ENCODE data around the gene ALG9. TPM values are rescaled to one million over a fixed set of nuclear protein-coding genes. Genes with fewer than 3 reads are reported as not detected.

The ALG9 gene
- total and polyA plus RNA-seq, 7 donors: 9.6 to 21.9 (median 15.3) TPM

DNA sequence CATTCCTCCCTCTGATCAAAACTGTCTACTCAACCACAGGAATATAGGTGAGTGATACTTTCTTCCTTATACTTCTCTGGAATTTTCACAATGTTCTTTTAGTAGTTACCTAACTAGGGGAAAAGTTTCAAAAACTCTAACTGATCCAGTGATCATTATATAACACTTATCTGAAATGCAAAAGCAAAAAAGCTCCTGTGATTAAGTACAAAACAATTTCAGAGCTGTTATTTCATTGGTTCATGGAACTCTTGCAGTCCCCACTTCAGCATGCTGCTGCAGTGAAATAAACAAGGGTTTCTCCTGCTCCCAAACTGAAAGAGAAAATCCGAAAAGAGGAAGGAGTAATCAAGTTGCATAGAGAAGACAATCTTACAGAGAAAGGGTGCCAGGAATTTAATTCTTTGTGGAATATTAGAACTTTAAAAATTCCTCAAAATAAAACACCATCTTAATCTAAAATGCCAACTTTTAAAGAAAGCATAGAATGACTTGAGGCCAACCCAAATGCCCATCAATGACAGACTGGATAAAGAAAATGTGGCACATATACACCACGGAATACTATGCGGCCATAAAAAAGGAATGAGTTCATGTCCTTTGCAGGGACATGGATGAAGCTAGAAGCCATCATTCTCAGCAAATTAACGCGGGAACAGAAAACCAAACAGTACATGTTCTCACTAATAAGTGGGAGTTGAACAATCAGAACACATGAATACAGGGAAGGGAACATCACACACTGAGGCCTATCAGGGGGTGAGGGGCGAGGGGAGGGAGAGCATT lies 125.5 kb downstream of the ALG9 start:
- Histone ChIP-seq H3K9me3 (no peaks in the 10 kb centered on the region), H3K27ac (no peak overlapping the region), H3K27me3 (ENCODE audit: insufficient read depth in 3 of 3, low read length in 2 of 3) (no peaks in the 10 kb centered on the region), H3K4me3 (no peak overlapping the region), H3K4me1 (peaks cover 8% of the 10 kb centered on the region), H3K36me3 (ENCODE audit: insufficient read depth in 1 of 2, low read depth in 1 of 2) (peaks cover 19 to 100% of the 10 kb centered on the region in 2 donors)
- intact Hi-C loops (cut with DNase I): no loop called here
- TF ChIP-seq, protein P1, sequence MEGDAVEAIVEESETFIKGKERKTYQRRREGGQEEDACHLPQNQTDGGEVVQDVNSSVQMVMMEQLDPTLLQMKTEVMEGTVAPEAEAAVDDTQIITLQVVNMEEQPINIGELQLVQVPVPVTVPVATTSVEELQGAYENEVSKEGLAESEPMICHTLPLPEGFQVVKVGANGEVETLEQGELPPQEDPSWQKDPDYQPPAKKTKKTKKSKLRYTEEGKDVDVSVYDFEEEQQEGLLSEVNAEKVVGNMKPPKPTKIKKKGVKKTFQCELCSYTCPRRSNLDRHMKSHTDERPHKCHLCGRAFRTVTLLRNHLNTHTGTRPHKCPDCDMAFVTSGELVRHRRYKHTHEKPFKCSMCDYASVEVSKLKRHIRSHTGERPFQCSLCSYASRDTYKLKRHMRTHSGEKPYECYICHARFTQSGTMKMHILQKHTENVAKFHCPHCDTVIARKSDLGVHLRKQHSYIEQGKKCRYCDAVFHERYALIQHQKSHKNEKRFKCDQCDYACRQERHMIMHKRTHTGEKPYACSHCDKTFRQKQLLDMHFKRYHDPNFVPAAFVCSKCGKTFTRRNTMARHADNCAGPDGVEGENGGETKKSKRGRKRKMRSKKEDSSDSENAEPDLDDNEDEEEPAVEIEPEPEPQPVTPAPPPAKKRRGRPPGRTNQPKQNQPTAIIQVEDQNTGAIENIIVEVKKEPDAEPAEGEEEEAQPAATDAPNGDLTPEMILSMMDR (IDR thresholded peaks at IDR 0.05): no peak
- no peak for ATAC-seq
- no peak for DNase-seq
- 94 to 95% (median 94%) methylated on average over 6 of the region's 6 CpGs for WGBS, 3 donors

DNA sequence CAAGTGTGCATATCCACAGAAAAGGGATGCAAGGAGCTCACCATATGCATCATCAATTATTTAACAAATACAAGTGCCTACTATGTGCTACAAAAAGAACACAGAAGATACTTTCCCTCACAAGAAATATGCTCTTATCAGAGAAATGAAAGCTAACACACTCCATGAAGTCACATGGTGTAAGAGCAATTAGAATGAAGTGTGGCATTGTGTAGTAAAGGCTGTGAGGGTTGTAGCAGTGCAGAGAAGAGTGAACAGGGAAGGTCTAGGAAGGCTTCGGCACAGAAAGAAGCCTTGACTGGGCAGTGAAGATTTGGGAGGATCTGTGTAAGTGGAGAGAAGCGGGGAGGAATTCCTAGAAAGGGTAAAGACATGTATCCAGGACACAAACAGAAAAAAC lies 127.7 kb downstream of the ALG9 start:
- intact Hi-C loops (cut with DNase I): no loop called here
- 94 to 98% (median 96%) methylated on average over 2 of the region's 2 CpGs for WGBS, 3 donors
- DNase-seq (no peak), ATAC-seq (no peak)
- no peaks in the 10 kb centered on the region for H3K27me3 ChIP-seq (ENCODE audit: insufficient read depth in 3 of 3, low read length in 2 of 3)
- H3K4me1 ChIP-seq: peaks cover 8% of the 10 kb centered on the region
- H3K4me3 ChIP-seq: no peak overlapping the region
- H3K36me3 ChIP-seq (ENCODE audit: insufficient read depth in 1 of 2, low read depth in 1 of 2): peaks cover 19 to 93% of the 10 kb centered on the region in 2 donors
- no peak overlapping the region for H3K27ac ChIP-seq
- H3K9me3 ChIP-seq: no peaks in the 10 kb centered on the region
- TF ChIP-seq, protein P1 (IDR thresholded peaks at IDR 0.05): no peak

DNA sequence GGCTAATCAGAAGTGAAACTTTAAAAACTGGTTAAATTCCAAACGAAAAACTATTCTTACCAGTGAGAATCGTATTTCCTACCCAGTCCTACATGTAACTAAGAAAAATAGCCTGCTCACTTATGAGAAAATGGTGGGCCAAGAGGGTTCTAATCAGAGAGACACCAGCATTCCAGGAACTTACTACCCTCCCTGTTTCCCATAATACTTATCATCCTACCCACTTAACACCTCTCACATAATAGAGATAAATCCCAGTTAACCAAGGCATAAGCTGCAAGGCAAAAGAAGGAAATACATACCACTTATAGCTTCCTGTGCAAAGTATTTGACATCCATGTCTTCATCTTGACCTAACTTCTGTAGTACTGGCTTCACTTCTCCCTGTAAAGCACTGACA lies 129.6 kb downstream of the ALG9 start:
- TF ChIP-seq, protein P1 (IDR thresholded peaks at IDR 0.05): no peak
- WGBS, 3 donors: 87 to 94% (median 91%) methylated on average over 2 of the region's 2 CpGs
- no peak overlapping the region for H3K4me3 ChIP-seq
- peaks cover 25% of the 10 kb centered on the region for H3K4me1 ChIP-seq
- ATAC-seq (no peak), DNase-seq (no peak)
- intact Hi-C loops (cut with DNase I): no loop called here
- no peaks in the 10 kb centered on the region for H3K9me3 ChIP-seq
- H3K27me3 ChIP-seq (ENCODE audit: insufficient read depth in 3 of 3, low read length in 2 of 3): no peaks in the 10 kb centered on the region
- H3K36me3 ChIP-seq (ENCODE audit: insufficient read depth in 1 of 2, low read depth in 1 of 2): peaks cover 13 to 77% of the 10 kb centered on the region in 2 donors
- H3K27ac ChIP-seq: no peak overlapping the region

DNA sequence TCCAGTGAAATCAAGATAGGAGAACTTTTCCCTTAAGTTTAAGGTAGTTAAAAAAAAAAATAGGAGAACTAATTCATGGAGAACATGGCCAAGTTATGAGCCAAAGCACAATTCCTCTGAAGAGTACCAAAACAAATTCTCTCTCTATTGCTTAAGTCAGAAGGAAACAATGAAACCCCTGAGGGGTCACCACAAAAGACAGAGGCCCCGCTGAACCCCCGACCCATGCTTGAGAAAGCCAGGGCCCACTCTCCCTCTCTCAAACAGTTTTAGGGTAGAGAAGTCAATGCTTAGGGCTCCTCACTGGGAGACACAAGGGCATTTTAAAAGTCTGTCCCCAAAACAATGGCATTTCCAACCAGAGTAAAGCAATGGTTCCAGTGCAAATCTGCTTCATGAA lies 132.1 kb downstream of the ALG9 start:
- Histone ChIP-seq H3K4me3 (no peak overlapping the region), H3K9me3 (no peaks in the 10 kb centered on the region), H3K27ac (no peak overlapping the region), H3K27me3 (ENCODE audit: insufficient read depth in 3 of 3, low read length in 2 of 3) (no peaks in the 10 kb centered on the region), H3K4me1 (peaks cover 40% of the 10 kb centered on the region), H3K36me3 (ENCODE audit: insufficient read depth in 1 of 2, low read depth in 1 of 2) (peaks cover 13 to 52% of the 10 kb centered on the region in 2 donors)
- TF ChIP-seq, protein P1 (IDR thresholded peaks at IDR 0.05): no peak
- 93 to 95% (median 94%) methylated on average over 2 of the region's 2 CpGs for WGBS, 3 donors
- intact Hi-C loops (cut with DNase I): loop anchor here in 1 of 2 donors (10.0 kb wide), 1 partner anchor 134 kb away; the partner anchor contains the start of gene SIK2
- ATAC-seq (no peak), DNase-seq (no peak)
